Kidney (tissue), 14 donors: ENCODE results near the gene PELI3. TPM values are rescaled to one million over a fixed set of nuclear protein-coding genes. Genes with fewer than 3 reads are reported as not detected.
A peak's percentile ranks its signal among the peaks of the same experiment; 100 is the strongest.

Source experiments
- DNase-seq, 5 donors: peaks; one replicate each; pipeline ENCODE4 v3.0.0-alpha.2; 2013 to 2020
- FAIRE-seq: peaks from 2 replicates; lab custom pipeline; 2012; peaks lifted over from hg19 to GRCh38; lab: Jason Lieb, UNC
- H3K27ac ChIP-seq, 2 donors: one replicate each; pipeline ENCODE4 v1.7.0; 2013; ENCODE audit warnings: low read depth in 2 of 2, low read length in 2 of 2, inconsistent platforms in 1 of 2
- H3K27me3 ChIP-seq: one replicate; pipeline ENCODE4 v1.7.1; 2013; ENCODE audit warnings: low read length, inconsistent platforms; ENCODE audit not compliant: control insufficient read depth, insufficient read depth
- H3K36me3 ChIP-seq, 3 donors: one replicate each; pipeline versions ENCODE4 v1.7.0 to v1.7.1; 2013; ENCODE audit warnings: low read length in 3 of 3, control low read depth in 1 of 3, inconsistent platforms in 1 of 3; ENCODE audit not compliant: insufficient read depth in 3 of 3, control insufficient read depth in 2 of 3
- H3K4me1 ChIP-seq, 3 donors: one replicate each; pipeline versions ENCODE4 v1.7.0 to v1.7.1; 2013; ENCODE audit warnings: low read length in 3 of 3, inconsistent platforms in 1 of 3, low read depth in 1 of 3; ENCODE audit not compliant: control insufficient read depth in 2 of 3, insufficient read depth in 2 of 3
- H3K4me3 ChIP-seq, 3 donors: one replicate each; pipeline versions ENCODE4 v1.7.0 to v1.8.1; 2013; ENCODE audit warnings: low read length in 3 of 3, control low read depth in 1 of 3, inconsistent platforms in 1 of 3
- H3K9ac ChIP-seq, 3 donors: one replicate each; pipeline versions ENCODE4 v1.7.0 to v1.7.1; 2013; ENCODE audit warnings: low read length in 3 of 3, control low read depth in 1 of 3, inconsistent platforms in 1 of 3
- H3K9me3 ChIP-seq, 3 donors: one replicate each; pipeline versions ENCODE4 v1.7.0 to v1.7.1; 2013; ENCODE audit warnings: low read length in 3 of 3, control low read depth in 1 of 3, inconsistent platforms in 1 of 3; ENCODE audit not compliant: control insufficient read depth in 2 of 3, insufficient read depth in 1 of 3
- intact Hi-C: fragments of 100-400 bp; cut with DNase I; formaldehyde crosslinking; loops from one replicate; pipeline ENCODE4 v1.11.1; 2022
- polyA plus RNA-seq: library from polyadenylated mRNA; stranded (reverse); fragments of 350-450 nt; fragmentation: Illumina TruSeq; extraction: RNeasy Lipid Tissue Mini Kit (QIAGEN cat#74804); gene quantifications from one replicate; pipeline ENCODE4 v1.2.3, GENCODE V29; 2014; ENCODE audit warnings: low read depth, low replicate concordance; ENCODE audit not compliant: insufficient read depth
- total RNA-seq: library from RNA; stranded (reverse); fragmentation: NEBNext Ultra II Directional; extraction: Animal tissue kit (Norgen Biotek cat#: 25700); gene quantifications from one replicate; pipeline ENCODE4 v1.2.1, GENCODE V29; 2021
- TF ChIP-seq, protein P1 (sequence below): IDR thresholded peaks from 3 replicates; pipeline ENCODE4 v1.5.1; 2012; ENCODE audit warnings: mild to moderate bottlenecking, moderate library complexity, borderline replicate concordance; ENCODE audit not compliant: insufficient read depth; ENCODE audit errors: extremely low read depth
- donor health status: control.
- donor health status: control.
- donor health status: control.
- donor health status: control.
- donor health status: control.
- donor health status: DM: yes; HTN: yes; CAD: no.
- donor health status: Normal renal cell carcinoma (clear cell type).

The PELI3 gene
- total and polyA plus RNA-seq, 2 donors from 2014 or later: 8.1 to 9.1 TPM

DNA sequence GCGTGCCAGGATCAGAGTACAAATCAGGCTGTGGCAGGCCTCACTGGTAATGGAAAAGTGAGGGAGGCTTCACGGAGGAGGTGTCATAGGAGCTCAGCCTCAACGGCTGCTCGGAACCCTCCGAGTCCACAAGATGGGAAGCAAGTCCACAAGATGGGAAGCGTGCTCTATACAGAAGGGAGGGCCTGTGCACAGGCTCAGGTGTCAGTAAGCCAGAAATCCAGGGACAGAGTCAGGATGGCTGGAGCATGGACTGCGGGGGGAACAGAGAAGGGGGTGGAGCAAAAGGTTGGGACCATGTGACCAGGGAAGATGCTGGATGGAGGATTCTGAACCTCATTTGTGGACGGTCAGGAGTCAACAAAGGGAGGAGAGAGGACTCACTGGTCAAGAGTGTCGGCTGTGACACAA, 10.1 kb downstream of the PELI3 start:
- H3K27me3 ChIP-seq: no peaks in the 10 kb centered on the region
- peaks cover 0 to 10% (median 9%) of the 10 kb centered on the region in 3 donors for H3K4me1 ChIP-seq
- no peaks in the 10 kb centered on the region for H3K9me3 ChIP-seq
- FAIRE-seq: no peak
- no peak overlapping the region for H3K4me3 ChIP-seq
- peak in 3 of 5 donors; percentile 31 to 34 (median 33) for DNase-seq
- peaks cover 0 to 6% (median 5%) of the 10 kb centered on the region in 3 donors for H3K36me3 ChIP-seq
- no peak overlapping the region for H3K27ac ChIP-seq
- H3K9ac ChIP-seq: no peak overlapping the region
- intact Hi-C loops: no loop called here
- TF ChIP-seq, protein P1, sequence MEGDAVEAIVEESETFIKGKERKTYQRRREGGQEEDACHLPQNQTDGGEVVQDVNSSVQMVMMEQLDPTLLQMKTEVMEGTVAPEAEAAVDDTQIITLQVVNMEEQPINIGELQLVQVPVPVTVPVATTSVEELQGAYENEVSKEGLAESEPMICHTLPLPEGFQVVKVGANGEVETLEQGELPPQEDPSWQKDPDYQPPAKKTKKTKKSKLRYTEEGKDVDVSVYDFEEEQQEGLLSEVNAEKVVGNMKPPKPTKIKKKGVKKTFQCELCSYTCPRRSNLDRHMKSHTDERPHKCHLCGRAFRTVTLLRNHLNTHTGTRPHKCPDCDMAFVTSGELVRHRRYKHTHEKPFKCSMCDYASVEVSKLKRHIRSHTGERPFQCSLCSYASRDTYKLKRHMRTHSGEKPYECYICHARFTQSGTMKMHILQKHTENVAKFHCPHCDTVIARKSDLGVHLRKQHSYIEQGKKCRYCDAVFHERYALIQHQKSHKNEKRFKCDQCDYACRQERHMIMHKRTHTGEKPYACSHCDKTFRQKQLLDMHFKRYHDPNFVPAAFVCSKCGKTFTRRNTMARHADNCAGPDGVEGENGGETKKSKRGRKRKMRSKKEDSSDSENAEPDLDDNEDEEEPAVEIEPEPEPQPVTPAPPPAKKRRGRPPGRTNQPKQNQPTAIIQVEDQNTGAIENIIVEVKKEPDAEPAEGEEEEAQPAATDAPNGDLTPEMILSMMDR: no peak

DNA sequence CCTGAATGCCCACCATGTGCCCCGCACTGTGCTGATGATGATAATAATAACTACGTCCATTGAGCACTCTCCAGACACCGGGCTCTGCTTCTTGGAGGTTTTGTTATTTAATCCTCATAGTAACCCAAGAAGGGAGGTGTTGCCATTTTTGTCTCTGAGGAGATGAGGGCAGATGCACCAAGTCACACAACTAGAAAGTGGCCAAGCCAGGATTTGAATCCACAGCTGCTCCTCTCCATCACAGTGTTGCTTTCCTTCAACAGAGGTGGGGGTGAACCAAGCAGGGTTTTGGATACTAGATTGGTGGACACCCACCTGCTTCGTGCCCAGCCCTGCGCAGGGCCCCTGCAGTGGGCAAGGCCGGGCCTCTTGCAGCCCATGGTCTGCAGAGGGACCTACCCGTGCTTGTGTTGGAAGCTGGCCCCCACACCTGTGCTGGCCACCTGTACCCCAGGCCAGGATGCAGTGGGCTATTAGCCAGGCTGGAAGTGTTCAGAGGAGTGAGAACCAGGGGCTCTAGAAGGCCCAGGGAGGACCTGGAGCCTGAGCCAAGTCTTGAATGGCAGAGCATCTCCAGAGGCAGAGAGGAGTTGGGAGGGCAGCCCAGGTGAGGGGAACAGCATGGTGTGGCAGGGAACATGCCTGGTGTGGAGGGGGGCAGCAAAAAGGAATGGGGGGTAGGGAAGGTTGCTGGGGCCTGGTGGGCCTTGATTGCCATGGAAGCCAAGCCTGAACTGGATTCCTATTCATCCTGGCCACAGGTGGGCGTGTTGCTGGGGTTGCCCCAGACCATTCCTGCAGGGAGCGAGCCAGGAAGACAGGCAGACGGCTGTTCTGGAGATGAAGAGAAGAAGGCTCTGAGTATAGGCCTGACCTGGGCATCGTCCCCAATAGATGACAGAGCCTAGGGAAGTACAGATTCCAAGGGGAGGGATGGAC, 10.8 kb downstream of the PELI3 start:
- intact Hi-C loops: no loop called here
- Histone ChIP-seq H3K27ac (no peak overlapping the region), H3K4me1 (peaks cover 0 to 10% (median 9%) of the 10 kb centered on the region in 3 donors), H3K4me3 (no peak overlapping the region), H3K36me3 (peaks cover 0 to 6% (median 3%) of the 10 kb centered on the region in 3 donors), H3K9ac (no peak overlapping the region), H3K9me3 (no peaks in the 10 kb centered on the region), H3K27me3 (no peaks in the 10 kb centered on the region)
- FAIRE-seq (no peak), DNase-seq (peak in 1 of 5 donors; percentile 67)
- TF ChIP-seq, protein P1: no peak

DNA sequence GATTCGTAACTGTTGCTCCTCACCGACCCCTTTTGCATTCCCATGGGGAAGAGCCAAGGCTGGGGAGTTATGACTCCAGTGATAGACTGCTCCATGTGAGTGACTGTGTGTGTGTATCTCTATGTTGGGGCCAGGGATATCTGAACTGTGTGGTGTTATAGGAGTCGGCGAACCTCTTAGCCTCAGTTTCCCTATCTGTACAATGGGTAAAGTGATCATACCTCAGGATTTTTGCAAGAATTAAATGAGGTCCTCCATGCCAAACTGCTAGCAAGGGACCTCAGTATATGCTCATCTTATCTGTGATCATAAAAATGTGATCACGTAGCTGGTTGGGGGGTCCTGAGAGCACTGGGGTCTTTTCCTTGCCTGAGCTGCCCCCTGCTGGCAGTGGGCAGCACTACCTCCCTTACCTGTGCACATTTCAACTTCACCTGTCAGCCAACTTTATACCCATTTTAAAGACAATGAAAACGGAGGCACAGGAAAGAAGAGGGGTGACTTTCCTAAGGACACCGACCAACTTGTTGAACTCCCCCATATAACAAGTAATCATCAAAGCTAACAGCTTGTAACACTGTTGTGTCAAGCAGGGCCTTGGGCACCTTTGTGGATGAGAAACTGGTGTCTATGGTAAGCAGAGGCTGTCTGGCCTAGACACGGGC, 12.2 kb downstream of the PELI3 start:
- TF ChIP-seq, protein P1: peak; percentile 70
- H3K27ac ChIP-seq: peak overlapping the region in 1 of 2 donors; percentile 71
- H3K4me3 ChIP-seq: peak overlapping the region; percentile 68 to 83 (median 81)
- peak in 4 of 5 donors; percentile 31 to 45 (median 36) for DNase-seq
- intact Hi-C loops: no loop called here
- H3K9me3 ChIP-seq: no peaks in the 10 kb centered on the region
- H3K27me3 ChIP-seq: no peaks in the 10 kb centered on the region
- no peak for FAIRE-seq
- H3K36me3 ChIP-seq: peaks cover 0 to 6% (median 3%) of the 10 kb centered on the region in 3 donors
- H3K9ac ChIP-seq: peak overlapping the region; percentile 67 to 96 (median 83)
- H3K4me1 ChIP-seq: peaks cover 0 to 10% (median 9%) of the 10 kb centered on the region in 3 donors
